HFF-Myc (cell line): Measurements from ENCODE around the gene PRKCE.

Experiments used
- DNase-seq: peaks from one replicate; pipeline ENCODE4 v3.0.0-alpha.2; 2011; ENCODE audit warnings: low read depth; ENCODE audit errors: extremely low read depth
- H3K4me3 ChIP-seq: replicated peaks from 2 replicates; pipeline ENCODE4 v1.5.1; 2011; ENCODE audit warnings: low read depth, mild to moderate bottlenecking, control low read depth, low read length
- TF ChIP-seq, protein P1 (sequence below): IDR thresholded peaks from 2 replicates; pipeline ENCODE4 v1.5.1; 2012; ENCODE audit warnings: mild to moderate bottlenecking, low read depth, low read length, control low read depth; ENCODE audit errors: missing control alignments

PRKCE gene

DNA sequence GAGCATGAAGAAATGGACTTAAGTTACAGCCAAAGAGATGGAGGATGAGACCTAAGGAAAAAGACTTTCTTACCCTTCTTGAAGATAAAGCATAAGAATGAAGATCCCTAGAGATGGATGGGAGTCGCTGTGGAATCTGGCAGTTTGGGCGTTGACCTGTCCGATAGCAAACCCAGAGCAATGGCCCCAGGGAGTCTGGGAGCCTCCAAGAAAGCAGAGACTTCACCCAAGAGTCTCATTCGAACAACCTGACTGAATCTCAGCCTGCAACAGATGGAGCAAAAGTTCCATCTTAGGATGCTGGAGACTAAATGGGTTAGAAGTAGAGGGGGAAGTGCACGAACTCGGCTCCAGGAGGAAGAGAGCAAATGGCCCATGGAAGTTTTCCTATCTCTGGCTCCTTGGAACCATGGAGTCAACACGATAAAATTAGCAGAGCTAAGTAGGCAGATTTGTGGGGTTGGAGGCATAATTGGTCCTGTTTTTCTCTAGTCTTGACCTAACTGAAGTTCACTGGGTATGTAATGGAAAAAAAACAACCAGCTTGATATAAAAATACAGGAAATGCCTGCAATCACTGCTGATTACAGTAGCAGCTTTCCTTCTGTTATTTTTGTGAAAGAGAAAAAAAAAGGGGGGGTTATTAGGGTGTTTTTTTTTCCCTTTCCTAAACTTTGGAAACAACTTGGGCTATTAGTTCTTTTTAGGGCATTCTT, 467.3 kb downstream of the PRKCE start:
- TF ChIP-seq, protein P1, sequence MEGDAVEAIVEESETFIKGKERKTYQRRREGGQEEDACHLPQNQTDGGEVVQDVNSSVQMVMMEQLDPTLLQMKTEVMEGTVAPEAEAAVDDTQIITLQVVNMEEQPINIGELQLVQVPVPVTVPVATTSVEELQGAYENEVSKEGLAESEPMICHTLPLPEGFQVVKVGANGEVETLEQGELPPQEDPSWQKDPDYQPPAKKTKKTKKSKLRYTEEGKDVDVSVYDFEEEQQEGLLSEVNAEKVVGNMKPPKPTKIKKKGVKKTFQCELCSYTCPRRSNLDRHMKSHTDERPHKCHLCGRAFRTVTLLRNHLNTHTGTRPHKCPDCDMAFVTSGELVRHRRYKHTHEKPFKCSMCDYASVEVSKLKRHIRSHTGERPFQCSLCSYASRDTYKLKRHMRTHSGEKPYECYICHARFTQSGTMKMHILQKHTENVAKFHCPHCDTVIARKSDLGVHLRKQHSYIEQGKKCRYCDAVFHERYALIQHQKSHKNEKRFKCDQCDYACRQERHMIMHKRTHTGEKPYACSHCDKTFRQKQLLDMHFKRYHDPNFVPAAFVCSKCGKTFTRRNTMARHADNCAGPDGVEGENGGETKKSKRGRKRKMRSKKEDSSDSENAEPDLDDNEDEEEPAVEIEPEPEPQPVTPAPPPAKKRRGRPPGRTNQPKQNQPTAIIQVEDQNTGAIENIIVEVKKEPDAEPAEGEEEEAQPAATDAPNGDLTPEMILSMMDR, result no peak
- no peak for DNase-seq
- H3K4me3 ChIP-seq, result no peak overlapping the region

DNA sequence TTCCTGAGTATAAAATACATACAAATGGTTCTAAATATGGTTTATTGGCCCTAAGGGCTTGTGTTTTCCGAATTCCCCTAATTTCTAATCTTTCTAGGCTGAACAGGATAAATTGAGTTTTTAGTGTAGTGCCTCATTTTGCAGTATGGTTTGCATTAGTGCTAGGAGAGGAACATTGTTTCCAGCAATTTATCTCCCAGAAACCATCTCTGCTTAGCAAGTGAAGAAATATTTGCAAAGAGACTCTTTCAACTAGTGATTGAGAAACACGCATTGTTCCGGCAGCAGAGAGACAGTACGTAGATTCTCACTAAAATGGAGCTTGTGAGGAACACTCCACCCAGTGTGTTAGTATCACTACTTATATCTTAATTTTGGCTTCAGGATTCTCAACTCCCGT, 468.0 kb downstream of the PRKCE start:
- TF ChIP-seq, protein P1, result no peak
- DNase-seq, result no peak
- no peak overlapping the region for H3K4me3 ChIP-seq

DNA sequence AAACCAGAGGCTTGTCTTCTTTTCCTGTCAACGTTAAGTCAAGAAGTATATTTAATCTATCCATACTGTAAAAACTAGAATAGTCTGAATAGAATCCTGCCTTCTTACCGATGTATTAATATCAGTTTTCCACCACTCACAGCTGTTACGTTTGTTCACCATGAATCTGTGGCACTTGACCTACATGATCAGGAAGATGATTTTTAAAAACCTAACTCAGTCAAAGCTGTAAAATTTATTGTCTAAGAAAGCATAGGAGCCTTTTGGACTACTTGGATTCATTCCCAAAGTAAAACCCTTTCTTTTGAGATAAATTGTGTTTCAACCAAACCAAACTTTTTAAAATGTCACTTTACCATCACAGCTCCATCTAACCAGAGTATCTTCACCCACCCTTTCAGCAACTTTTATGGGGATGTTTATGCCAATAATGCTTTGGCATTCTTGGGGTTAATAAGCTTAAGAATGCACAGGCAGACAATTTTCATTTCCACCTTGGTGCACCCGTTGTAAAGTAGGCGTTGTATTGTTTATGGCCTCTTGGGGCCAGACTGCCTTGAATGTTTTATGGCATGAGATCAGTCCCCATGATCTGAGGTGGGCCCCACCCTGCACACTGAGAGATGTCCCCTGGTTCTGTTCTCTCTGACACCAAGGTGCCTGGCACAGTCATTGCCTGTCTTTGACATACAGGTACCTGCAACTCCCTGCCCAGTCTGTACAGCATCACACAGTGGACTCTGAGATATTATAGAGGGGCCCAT, 469.5 kb downstream of the PRKCE start:
- DNase-seq, result no peak
- no peak overlapping the region for H3K4me3 ChIP-seq
- TF ChIP-seq, protein P1, result no peak

DNA sequence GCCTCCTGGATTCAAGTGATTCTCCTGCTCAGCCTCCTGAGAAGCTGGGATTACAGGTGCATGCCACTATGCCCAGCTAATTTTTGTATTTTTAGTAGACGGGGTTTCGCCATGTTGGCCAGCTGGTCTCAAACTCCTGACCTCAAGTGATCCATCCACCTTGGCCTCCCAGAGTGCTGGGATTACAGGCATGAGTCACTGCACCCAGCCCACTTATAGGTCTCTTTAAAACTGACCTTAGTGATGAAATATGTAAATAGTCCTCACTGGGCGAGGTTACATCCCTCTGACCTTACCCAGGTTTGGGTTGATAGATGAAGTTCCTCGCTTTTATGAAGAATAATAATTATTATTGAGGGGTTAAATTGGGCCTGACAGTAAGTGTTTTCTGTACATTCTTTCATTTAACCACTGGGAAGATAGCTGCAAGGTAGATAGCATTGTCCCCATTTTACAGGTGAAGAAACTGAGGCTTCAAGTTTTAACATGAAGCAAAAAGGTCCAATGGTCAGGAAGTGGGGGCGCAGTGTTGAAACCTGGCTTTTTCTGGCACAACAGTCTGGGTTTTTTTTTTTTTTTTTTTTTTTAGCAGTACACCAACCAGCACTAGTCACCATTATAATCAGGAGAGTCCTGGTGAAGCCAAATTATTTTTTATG, 471.0 kb downstream of the PRKCE start:
- no peak for DNase-seq
- H3K4me3 ChIP-seq, result no peak overlapping the region
- TF ChIP-seq, protein P1, result no peak

DNA sequence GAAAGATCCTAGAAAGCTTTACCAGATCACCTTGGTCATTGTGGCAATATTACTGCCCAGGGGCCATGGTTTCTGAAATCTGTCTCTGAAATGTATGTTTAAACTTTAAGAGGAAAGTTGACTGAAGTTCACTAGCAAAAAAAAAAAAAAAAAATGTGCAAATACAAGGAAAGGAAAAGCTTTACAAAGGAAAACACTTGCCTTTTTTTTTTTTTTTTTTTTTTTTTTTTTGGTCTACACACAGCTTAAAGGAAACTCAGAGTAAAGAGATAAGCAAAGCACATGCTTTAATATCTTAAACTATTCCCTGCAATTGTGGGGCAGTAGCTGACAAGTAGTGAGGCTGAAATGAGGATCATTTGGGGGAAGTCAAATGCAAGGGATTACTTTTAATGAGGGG, 471.5 kb downstream of the PRKCE start:
- TF ChIP-seq, protein P1, result no peak
- DNase-seq, result no peak
- H3K4me3 ChIP-seq, result no peak overlapping the region

DNA sequence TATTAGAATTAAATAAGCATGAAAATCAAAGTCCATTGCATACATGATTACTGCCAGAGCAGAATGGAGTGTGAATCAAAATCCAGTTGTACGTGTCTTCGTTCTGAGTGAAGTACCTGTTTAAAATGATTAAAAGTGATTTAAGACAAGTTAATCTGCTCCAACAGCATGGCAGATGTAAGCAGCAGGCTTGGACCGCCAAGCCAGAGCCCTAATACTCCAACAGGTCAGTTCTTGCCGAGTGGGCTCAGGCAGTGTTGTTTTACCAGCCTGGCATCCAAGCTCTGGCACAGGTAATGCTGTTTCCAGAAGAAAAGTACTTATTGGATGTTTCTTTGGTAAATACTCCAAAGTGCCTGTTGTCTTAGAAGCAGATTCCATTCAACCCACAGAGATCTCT, 474.3 kb downstream of the PRKCE start:
- TF ChIP-seq, protein P1, result no peak
- DNase-seq, result no peak
- no peak overlapping the region for H3K4me3 ChIP-seq
